Stomach (tissue), 9 donors: ENCODE measurements around the gene EPC1. TPM values are rescaled to one million over a fixed set of nuclear protein-coding genes. Genes with fewer than 3 reads are reported as not detected.

ENCODE experiments used
- DNase-seq, 2 donors: peaks; one replicate each; pipeline versions ENCODE4 v3.0.0 to v3.0.0-alpha.2; 2013 to 2019
- H3K27ac ChIP-seq, 5 donors: fragments of 200-600 bp in 4 of 5; sonication (generic) in 4 of 5; one replicate each; pipeline ENCODE4 v1.5.1; 2013 to 2019; ENCODE audit warnings: mild to moderate bottlenecking in 1 of 5, moderate library complexity in 1 of 5
- H3K27me3 ChIP-seq, 3 donors: fragments of 200-600 bp; sonication (generic); one replicate each; pipeline ENCODE4 v1.5.1; 2017 to 2019; ENCODE audit warnings: mixed run types in 1 of 3
- H3K36me3 ChIP-seq, 4 donors: fragments of 200-600 bp; sonication (generic); 1 replicate in 3 of 4; 2 replicates in 1 of 4; pipeline ENCODE4 v1.5.1; 2016 to 2019
- H3K4me1 ChIP-seq, 4 donors: fragments of 200-600 bp; sonication (generic); one replicate each; pipeline ENCODE4 v1.5.1; 2016 to 2019
- H3K4me3 ChIP-seq, 4 donors: fragments of 200-600 bp; sonication (generic) in 3 of 4; one replicate each; pipeline ENCODE4 v1.5.1; 2016 to 2019; ENCODE audit warnings: mild to moderate bottlenecking in 1 of 4
- H3K9me3 ChIP-seq, 4 donors: fragments of 200-600 bp; sonication (generic); one replicate each; pipeline ENCODE4 v1.5.1; 2016 to 2019
- EP300 ChIP-seq: sonication (generic); formaldehyde crosslinking; IDR thresholded peaks from one replicate; pipeline ENCODE4 v1.6.1; 2017; ENCODE audit warnings: antibody characterized with exemption
- POLR2A ChIP-seq, 4 donors: fragments of 450-650 bp; IDR thresholded peaks; one replicate each; pipeline ENCODE4 v1.6.1; 2016; ENCODE audit warnings: antibody characterized with exemption in 4 of 4, control low read depth in 2 of 4, mild to moderate bottlenecking in 1 of 4, moderate library complexity in 1 of 4
- POLR2AphosphoS5 ChIP-seq, 3 donors: sonication (generic); formaldehyde crosslinking; IDR thresholded peaks; one replicate each; pipeline ENCODE4 v1.6.1; 2016; ENCODE audit warnings: antibody characterized with exemption in 3 of 3
- WGBS, 5 donors: extraction: QIAGEN DNeasy Blood & Tissue Kit in 3 of 5; methylation state at CpG; one replicate each; pipeline versions ENCODE4 v1.1.5 to v1.1.7; 2013 to 2018; 5-methylcytosine and 5-hydroxymethylcytosine counted together
- intact Hi-C: fragments of 100-400 bp; cut with DNase I; formaldehyde crosslinking; loops from one replicate; pipeline ENCODE4 v1.15.1; 2023; ENCODE audit warnings: low total_unique reads
- polyA plus RNA-seq, 3 donors: library from polyadenylated mRNA; stranded (reverse); fragments of 200-250 nt; gene quantifications; one replicate each; pipeline ENCODE4 v1.2.3, GENCODE V29; 2013
- total RNA-seq, 5 donors: library from RNA; depleted of rRNA; stranded (reverse); fragments of >200 nt; gene quantifications; one replicate each; pipeline versions ENCODE4 v1.1.0 to v1.2.3, GENCODE V29; 2014 to 2016
- TF ChIP-seq, protein P1 (sequence below), 7 experiments: fragments of 450-650 bp in 4 of 7; fragments of 200-600 bp in 3 of 7; sonication (generic) in 3 of 7; IDR thresholded peaks; one replicate each; pipeline ENCODE4 v1.5.1; 2016 to 2019; ENCODE audit warnings: antibody characterized with exemption in 7 of 7, control low read depth in 2 of 7, mild to moderate bottlenecking in 1 of 7
- donor health status: healthy with polysubstance abuse.
- donor health status: Bipolar disorder and iron deficiency.
- donor health status: healthy.

The EPC1 gene
- total and polyA plus RNA-seq, 8 donors, result 9.2 to 182 (median 32.5) TPM

DNA sequence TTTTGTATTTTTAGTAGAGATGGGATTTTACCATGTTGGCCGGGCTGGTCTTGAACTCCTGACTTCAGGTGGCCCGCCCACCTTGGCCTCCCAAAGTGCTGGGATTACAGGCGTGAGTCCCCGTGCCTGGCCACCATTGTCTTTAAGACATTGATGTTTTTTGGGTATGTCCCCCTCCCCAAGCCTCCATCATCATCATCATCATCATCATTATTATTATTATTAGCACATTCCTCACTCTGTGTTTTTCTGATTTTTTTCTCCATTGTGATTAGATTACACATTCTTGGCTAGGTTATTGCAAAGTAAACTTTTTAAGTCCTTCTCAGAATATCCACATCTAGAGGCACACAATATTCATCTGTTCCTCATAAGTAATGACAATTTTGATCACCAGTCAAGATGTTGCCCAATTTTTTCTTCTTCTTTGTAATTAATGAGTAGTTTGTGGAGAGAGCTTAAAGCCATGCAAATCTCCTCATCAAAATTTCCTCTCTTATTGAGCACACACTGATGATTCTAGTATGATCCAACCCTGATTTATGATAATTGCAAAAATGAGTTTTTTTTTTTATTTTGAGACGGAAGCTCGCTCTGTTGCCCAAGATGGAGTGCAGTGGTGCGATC lies 47.5 kb downstream of the EPC1 start:
- TF ChIP-seq, protein P1, sequence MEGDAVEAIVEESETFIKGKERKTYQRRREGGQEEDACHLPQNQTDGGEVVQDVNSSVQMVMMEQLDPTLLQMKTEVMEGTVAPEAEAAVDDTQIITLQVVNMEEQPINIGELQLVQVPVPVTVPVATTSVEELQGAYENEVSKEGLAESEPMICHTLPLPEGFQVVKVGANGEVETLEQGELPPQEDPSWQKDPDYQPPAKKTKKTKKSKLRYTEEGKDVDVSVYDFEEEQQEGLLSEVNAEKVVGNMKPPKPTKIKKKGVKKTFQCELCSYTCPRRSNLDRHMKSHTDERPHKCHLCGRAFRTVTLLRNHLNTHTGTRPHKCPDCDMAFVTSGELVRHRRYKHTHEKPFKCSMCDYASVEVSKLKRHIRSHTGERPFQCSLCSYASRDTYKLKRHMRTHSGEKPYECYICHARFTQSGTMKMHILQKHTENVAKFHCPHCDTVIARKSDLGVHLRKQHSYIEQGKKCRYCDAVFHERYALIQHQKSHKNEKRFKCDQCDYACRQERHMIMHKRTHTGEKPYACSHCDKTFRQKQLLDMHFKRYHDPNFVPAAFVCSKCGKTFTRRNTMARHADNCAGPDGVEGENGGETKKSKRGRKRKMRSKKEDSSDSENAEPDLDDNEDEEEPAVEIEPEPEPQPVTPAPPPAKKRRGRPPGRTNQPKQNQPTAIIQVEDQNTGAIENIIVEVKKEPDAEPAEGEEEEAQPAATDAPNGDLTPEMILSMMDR (IDR thresholded peaks at IDR 0.05), result no peak
- no peak for TF ChIP-seq POLR2A (IDR thresholded peaks at IDR 0.05)
- no peak for TF ChIP-seq EP300
- TF ChIP-seq POLR2AphosphoS5 (IDR thresholded peaks at IDR 0.05), result no peak
- no peak for DNase-seq
- H3K4me3 ChIP-seq, result no peak overlapping the region
- intact Hi-C loops, result no loop called here
- no peak overlapping the region for H3K27ac ChIP-seq
- peaks cover 4 to 21% (median 21%) of the 10 kb centered on the region in 4 donors for H3K36me3 ChIP-seq
- H3K4me1 ChIP-seq, result peaks cover 0 to 64% (median 23%) of the 10 kb centered on the region in 4 donors
- H3K27me3 ChIP-seq, result no peaks in the 10 kb centered on the region
- WGBS, 5 donors, result 86 to 95% (median 93%) methylated on average over 7 of the region's 7 CpGs
- H3K9me3 ChIP-seq, result no peaks in the 10 kb centered on the region

DNA sequence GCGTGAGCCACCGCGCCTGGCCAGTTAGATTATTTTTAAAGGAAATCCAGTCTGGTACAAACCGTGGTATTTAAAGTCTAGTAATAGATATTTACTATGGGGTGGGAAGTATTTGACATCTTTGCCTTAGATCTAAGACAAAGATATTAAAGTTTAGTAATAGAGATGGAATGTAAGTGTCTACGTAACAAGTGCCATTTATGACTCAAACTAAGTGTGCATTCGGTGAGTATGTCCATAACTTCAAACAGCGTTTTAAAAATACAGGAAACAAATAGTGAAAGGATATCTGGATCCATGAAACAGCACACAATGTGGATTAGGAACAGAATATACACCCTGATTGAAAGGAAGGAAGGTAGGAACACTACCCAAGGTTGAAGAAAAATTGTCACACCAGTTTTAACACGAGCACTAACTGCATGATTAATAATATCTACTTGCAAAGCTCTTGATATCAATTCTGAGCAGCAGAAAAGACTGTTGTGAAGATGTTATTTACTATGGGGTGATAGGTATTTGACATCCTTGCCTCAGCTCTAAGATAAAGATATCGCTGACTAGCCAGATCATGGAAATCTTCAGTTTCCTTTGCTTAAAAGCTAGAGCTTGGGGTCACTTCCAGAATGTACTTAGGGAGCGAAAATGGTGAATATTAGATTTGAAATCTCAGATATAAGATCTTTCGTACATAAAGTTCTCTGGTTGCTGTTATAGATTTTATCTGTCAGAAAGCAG lies 48.7 kb downstream of the EPC1 start:
- 85 to 91% (median 87%) methylated on average over 11 of the region's 11 CpGs for WGBS, 5 donors
- no peak for DNase-seq
- Histone ChIP-seq H3K4me3 (no peak overlapping the region), H3K27ac (no peak overlapping the region), H3K36me3 (peaks cover 0 to 12% (median 9%) of the 10 kb centered on the region in 4 donors), H3K27me3 (no peaks in the 10 kb centered on the region), H3K4me1 (peaks cover 0 to 57% (median 26%) of the 10 kb centered on the region in 4 donors), H3K9me3 (no peaks in the 10 kb centered on the region)
- TF ChIP-seq EP300 (no peak), POLR2A (IDR thresholded peaks at IDR 0.05) (no peak), POLR2AphosphoS5 (IDR thresholded peaks at IDR 0.05) (no peak)
- TF ChIP-seq, protein P1 (IDR thresholded peaks at IDR 0.05), result no peak
- intact Hi-C loops, result no loop called here

DNA sequence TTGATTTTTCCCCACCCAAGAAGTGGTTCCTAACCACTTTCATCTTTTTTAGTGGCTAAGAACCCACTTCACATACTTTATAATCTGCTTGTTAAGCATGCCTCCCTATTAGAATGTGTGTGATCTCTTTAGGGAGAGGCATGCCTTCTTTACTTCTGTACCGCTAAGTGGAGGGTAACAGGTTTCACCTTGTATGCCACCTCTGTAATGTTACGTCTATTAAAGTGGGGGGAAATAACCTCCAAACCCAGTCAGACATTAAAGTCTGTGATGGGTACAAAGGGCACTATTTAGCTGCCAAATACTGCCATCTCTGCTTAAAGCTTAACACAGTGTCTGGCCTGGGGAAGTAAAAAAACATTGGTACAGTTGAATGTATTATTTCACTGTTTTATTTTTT lies 51.9 kb downstream of the EPC1 start:
- Histone ChIP-seq H3K27ac (no peak overlapping the region), H3K27me3 (no peaks in the 10 kb centered on the region), H3K4me3 (no peak overlapping the region), H3K36me3 (peaks cover 12 to 28% (median 20%) of the 10 kb centered on the region in 4 donors), H3K4me1 (peaks cover 0 to 52% (median 18%) of the 10 kb centered on the region in 4 donors), H3K9me3 (no peaks in the 10 kb centered on the region)
- WGBS, 5 donors, result 75 to 79% (median 76%) methylated on average over 2 of the region's 2 CpGs
- no peak for DNase-seq
- TF ChIP-seq POLR2A (IDR thresholded peaks at IDR 0.05) (no peak), EP300 (no peak), POLR2AphosphoS5 (IDR thresholded peaks at IDR 0.05) (no peak)
- TF ChIP-seq, protein P1 (IDR thresholded peaks at IDR 0.05), result no peak
- intact Hi-C loops, result no loop called here

DNA sequence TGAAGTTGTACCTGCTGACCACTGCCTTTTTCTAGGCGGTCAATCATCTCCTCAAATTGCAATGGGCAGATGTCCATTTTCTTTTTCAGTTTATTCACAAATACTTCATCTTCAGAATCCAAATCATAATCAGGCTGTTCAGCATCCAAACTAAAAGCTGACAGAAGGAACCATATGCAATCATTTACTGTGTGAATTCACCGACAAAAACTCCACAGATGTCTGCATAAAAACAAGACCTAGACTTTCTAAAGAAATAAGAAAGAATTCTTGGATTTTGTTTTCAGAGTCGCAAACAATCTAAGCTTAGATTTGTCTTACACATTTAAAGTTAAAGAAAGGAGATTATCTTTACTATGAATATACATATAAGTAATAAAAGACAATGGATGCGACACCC lies 53.4 kb downstream of the EPC1 start:
- DNase-seq, result no peak
- TF ChIP-seq POLR2A (IDR thresholded peaks at IDR 0.05) (no peak), EP300 (no peak), POLR2AphosphoS5 (IDR thresholded peaks at IDR 0.05) (no peak)
- TF ChIP-seq, protein P1 (IDR thresholded peaks at IDR 0.05), result no peak
- no peaks in the 10 kb centered on the region for H3K9me3 ChIP-seq
- H3K27me3 ChIP-seq, result no peaks in the 10 kb centered on the region
- peaks cover 0 to 46% (median 16%) of the 10 kb centered on the region in 4 donors for H3K4me1 ChIP-seq
- WGBS, 5 donors, result 92 to 96% (median 94%) methylated on average over 4 of the region's 4 CpGs
- H3K4me3 ChIP-seq, result no peak overlapping the region
- no peak overlapping the region for H3K27ac ChIP-seq
- intact Hi-C loops, result no loop called here
- H3K36me3 ChIP-seq, result peaks cover 16 to 43% (median 34%) of the 10 kb centered on the region in 4 donors
